HG03159 (cell line): Measurements from ENCODE around the gene DCBLD2.
"Not testable (repeated sequence)": the region's sequence is repeated elsewhere in the genome, so short reads cannot be mapped to it uniquely, and the experiment has no call there.

Experiments
- ATAC-seq: cut with Tn5 transposase; IDR thresholded peaks from one replicate; pipeline ENCODE4 v1.9.1; 2021; ENCODE audit warnings: mild to moderate bottlenecking, moderate library complexity; ENCODE audit not compliant: unreplicated experiment

DCBLD2 gene

GRCh38 chr3:98893740-98894139 is 7.8 kb downstream of the DCBLD2 start:
- ATAC-seq, result no peak

- ATAC-seq, result no peak
Measured at GRCh38 chr3:98892263-98892662, 9.2 kb downstream of the DCBLD2 start.

GRCh38 chr3:98890965-98891910 is 10.3 kb downstream of the DCBLD2 start:
- no peak for ATAC-seq

- ATAC-seq, result no peak
Measured at GRCh38 chr3:98890181-98890835, 11.2 kb downstream of the DCBLD2 start.

GRCh38 chr3:98887684-98888083 is 13.8 kb downstream of the DCBLD2 start:
- ATAC-seq, result no peak

- no peak for ATAC-seq
Measured at GRCh38 chr3:98886525-98886924, 15.0 kb downstream of the DCBLD2 start.

- ATAC-seq, result no peak
Measured at GRCh38 chr3:98885851-98886250, 15.6 kb downstream of the DCBLD2 start.

GRCh38 chr3:98884675-98885371 is 16.7 kb downstream of the DCBLD2 start:
- ATAC-seq, result no peak

GRCh38 chr3:98882614-98883333 is 18.7 kb downstream of the DCBLD2 start:
- ATAC-seq, result not testable (repeated sequence)

- no peak for ATAC-seq
Measured at GRCh38 chr3:98877132-98877531, 24.4 kb downstream of the DCBLD2 start.

GRCh38 chr3:98875535-98875934 is 26.0 kb downstream of the DCBLD2 start:
- no peak for ATAC-seq

- ATAC-seq, result no peak
Measured at GRCh38 chr3:98874602-98875249, 26.8 kb downstream of the DCBLD2 start.

- ATAC-seq, result no peak
Measured at GRCh38 chr3:98869391-98869790, 32.1 kb downstream of the DCBLD2 start.

- not testable (repeated sequence) for ATAC-seq
Measured at GRCh38 chr3:98857971-98858370, 43.5 kb downstream of the DCBLD2 start.

GRCh38 chr3:98857258-98857657 is 44.2 kb downstream of the DCBLD2 start:
- not testable (repeated sequence) for ATAC-seq

GRCh38 chr3:98856724-98857123 is 44.8 kb downstream of the DCBLD2 start:
- ATAC-seq, result no peak

- ATAC-seq, result no peak
Measured at GRCh38 chr3:98855806-98856400, 45.6 kb downstream of the DCBLD2 start.

GRCh38 chr3:98848108-98848507 is 53.4 kb downstream of the DCBLD2 start:
- ATAC-seq, result no peak

- ATAC-seq, result no peak
Measured at GRCh38 chr3:98846101-98846500, 55.4 kb downstream of the DCBLD2 start.
